Neutrophil (primary cell): ENCODE measurements around the gene PBX3.

Source experiments
- H3K27ac ChIP-seq: fragments of 200-600 bp; sonication (generic); 2 replicates; pipeline ENCODE4 v1.5.1; 2016; ENCODE audit warnings: mild to moderate bottlenecking, moderate library complexity
- H3K27me3 ChIP-seq: fragments of 200-600 bp; sonication (generic); 2 replicates; pipeline ENCODE4 v1.6.0; 2016; ENCODE audit warnings: mild to moderate bottlenecking
- H3K36me3 ChIP-seq: fragments of 200-600 bp; sonication (generic); 2 replicates; pipeline ENCODE4 v1.5.1; 2017
- H3K4me1 ChIP-seq, 2 experiments: fragments of 200-600 bp in 1 of 2; sonication (generic) in 1 of 2; 1 replicate in 1 of 2; 2 replicates in 1 of 2; pipeline versions ENCODE4 v1.5.1 to v1.6.1; 2013 to 2016; ENCODE audit warnings: low read depth in 1 of 2, low read length in 1 of 2, mild to moderate bottlenecking in 1 of 2, moderate library complexity in 1 of 2; ENCODE audit not compliant: control insufficient read depth in 1 of 2, insufficient read depth in 1 of 2
- H3K4me3 ChIP-seq, 2 experiments: fragments of 200-600 bp in 1 of 2; sonication (generic) in 1 of 2; 1 replicate in 1 of 2; 2 replicates in 1 of 2; pipeline ENCODE4 v1.5.1; 2013 to 2016; ENCODE audit warnings: low read depth in 1 of 2, low read length in 1 of 2, mild to moderate bottlenecking in 1 of 2, moderate library complexity in 1 of 2
- H3K9me3 ChIP-seq: fragments of 200-600 bp; sonication (generic); 2 replicates; pipeline ENCODE4 v1.5.1; 2016
- TF ChIP-seq, protein P1 (sequence below): fragments of 200-600 bp; sonication (generic); IDR thresholded peaks from 2 replicates; pipeline ENCODE4 v1.5.1; 2016; ENCODE audit warnings: antibody characterized with exemption

The PBX3 gene

DNA sequence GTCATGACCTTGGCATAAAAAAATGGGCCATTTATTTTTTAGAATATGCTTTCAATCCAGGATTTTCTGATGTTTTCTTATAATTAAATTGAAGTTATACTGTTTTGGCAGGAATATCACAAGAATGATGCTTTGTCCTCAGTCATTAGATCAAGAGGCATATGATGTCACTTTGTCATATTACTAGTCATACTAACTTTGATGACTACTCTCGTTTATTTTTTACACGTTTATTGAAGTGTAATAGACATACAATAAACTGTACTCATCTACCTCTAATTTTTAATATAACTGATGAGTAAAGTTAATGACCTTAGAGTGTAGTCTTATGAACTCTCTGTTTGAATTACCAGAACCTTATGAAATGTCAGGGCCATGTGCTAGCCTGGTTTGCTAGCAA lies 56.4 kb downstream of the PBX3 start:
- H3K36me3 ChIP-seq = no peaks in the 10 kb centered on the region
- no peak overlapping the region for H3K27ac ChIP-seq
- H3K4me1 ChIP-seq = no peaks in the 10 kb centered on the region
- H3K27me3 ChIP-seq = no peaks in the 10 kb centered on the region
- TF ChIP-seq, protein P1, sequence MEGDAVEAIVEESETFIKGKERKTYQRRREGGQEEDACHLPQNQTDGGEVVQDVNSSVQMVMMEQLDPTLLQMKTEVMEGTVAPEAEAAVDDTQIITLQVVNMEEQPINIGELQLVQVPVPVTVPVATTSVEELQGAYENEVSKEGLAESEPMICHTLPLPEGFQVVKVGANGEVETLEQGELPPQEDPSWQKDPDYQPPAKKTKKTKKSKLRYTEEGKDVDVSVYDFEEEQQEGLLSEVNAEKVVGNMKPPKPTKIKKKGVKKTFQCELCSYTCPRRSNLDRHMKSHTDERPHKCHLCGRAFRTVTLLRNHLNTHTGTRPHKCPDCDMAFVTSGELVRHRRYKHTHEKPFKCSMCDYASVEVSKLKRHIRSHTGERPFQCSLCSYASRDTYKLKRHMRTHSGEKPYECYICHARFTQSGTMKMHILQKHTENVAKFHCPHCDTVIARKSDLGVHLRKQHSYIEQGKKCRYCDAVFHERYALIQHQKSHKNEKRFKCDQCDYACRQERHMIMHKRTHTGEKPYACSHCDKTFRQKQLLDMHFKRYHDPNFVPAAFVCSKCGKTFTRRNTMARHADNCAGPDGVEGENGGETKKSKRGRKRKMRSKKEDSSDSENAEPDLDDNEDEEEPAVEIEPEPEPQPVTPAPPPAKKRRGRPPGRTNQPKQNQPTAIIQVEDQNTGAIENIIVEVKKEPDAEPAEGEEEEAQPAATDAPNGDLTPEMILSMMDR = no peak
- no peaks in the 10 kb centered on the region for H3K9me3 ChIP-seq
- no peak overlapping the region for H3K4me3 ChIP-seq

DNA sequence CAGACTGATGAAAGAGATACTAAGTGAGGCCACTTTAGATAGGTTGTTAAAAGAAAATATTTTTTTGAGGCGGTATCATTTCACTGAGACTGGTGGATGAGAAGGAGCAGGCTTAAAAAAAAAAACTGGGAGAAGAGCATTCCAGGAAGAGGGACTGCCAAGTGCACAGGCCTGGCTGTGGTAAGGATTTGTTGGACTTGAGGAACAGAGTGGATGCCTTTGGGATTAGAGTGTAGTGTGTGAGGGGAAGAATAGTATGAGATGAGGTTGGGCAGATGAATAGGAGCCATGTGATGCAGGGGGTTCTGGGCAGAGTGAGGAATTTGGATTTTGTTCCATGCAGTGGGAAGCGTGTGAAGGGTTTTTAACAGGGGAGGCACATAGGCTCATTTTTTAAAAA lies 57.9 kb downstream of the PBX3 start:
- Histone ChIP-seq H3K36me3 (no peaks in the 10 kb centered on the region), H3K4me1 (no peaks in the 10 kb centered on the region), H3K4me3 (no peak overlapping the region), H3K9me3 (no peaks in the 10 kb centered on the region), H3K27me3 (no peaks in the 10 kb centered on the region), H3K27ac (no peak overlapping the region)
- TF ChIP-seq, protein P1 = no peak

DNA sequence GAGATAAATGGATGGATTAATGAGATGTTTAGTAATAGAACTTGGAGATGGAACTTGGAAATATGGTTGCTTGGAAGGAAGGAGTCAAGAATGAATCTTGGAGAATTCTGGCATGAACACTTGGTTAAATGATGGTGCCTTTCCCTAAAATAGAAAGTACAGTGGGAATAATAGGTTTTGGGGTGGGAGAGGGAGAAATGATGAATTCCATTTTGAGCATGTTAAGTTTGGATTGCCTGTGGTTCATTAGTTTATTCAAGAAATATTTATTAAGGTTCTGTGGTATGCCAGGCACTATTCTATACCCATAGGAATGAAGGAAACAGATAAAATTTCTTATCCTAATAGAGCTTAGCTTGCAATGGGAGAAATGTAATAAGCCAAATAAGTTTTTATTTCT lies 58.4 kb downstream of the PBX3 start:
- Histone ChIP-seq H3K9me3 (no peaks in the 10 kb centered on the region), H3K36me3 (no peaks in the 10 kb centered on the region), H3K4me3 (no peak overlapping the region), H3K4me1 (no peaks in the 10 kb centered on the region), H3K27me3 (no peaks in the 10 kb centered on the region), H3K27ac (no peak overlapping the region)
- TF ChIP-seq, protein P1 = no peak

DNA sequence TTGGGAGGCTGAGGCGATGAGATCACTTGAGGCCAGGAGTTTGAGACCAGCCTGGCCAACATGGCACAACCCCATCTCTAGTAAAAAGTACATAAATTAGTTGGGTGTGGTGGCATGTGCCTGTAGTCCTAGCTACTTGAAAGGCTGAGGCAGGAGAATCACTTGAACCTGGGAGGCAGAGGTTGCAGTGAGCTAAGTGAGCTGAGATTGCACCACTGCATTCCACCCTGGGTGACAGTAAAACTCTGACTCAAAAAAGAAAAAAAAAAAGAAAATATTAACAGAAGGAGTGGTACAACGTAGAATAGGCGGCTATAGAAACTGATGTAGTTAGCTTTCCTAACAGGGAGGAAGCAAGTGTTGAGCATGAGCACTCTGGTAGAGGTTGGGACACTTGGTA lies 59.9 kb downstream of the PBX3 start:
- no peaks in the 10 kb centered on the region for H3K27me3 ChIP-seq
- H3K4me1 ChIP-seq = no peaks in the 10 kb centered on the region
- TF ChIP-seq, protein P1 = no peak

DNA sequence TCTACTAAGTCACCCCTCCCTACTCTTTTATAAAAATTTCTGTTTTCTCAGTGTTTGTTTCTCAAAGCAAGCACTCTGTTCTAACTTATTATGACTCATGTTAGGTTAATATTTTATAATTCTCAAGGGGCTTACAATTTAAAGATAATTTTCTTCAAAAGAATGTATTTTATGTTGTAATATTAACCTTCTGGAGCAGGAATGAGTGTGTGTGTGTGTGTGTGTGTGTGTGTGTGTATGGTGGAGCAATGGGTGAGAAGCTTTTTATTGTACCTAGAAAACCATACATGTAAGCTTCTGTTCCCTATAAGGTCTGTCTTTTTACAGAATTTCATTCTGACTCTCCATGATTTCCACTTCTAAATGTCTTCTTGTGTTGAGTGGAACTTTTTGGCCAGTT lies 63.0 kb downstream of the PBX3 start:
- Histone ChIP-seq H3K4me3 (no peak overlapping the region), H3K4me1 (no peaks in the 10 kb centered on the region), H3K9me3 (no peaks in the 10 kb centered on the region), H3K36me3 (no peaks in the 10 kb centered on the region), H3K27ac (no peak overlapping the region), H3K27me3 (no peaks in the 10 kb centered on the region)
- TF ChIP-seq, protein P1 = no peak

More for the DNA sequence above, 59.9 kb downstream of the PBX3 start:
- H3K9me3 ChIP-seq = no peaks in the 10 kb centered on the region
- H3K27ac ChIP-seq = no peak overlapping the region
- H3K4me3 ChIP-seq = no peak overlapping the region
- no peaks in the 10 kb centered on the region for H3K36me3 ChIP-seq

DNA sequence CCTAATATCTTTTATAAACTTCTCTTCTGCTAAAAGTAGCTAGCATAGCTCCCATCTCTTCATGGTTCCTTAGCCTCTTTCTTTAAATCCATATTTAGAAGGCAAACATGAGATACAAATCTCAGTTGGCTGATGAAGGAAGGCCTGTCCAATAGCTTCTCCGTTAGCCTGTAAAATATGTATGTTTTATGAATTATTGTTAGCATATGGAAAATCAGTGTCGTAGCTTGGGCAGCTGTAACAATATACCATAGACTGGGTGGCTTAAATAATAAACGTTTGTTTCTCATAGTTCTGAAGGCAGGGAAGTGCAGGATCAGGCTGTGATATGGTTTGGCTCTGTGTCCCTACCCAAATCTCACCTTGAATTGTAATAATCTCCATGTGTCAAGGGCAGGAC lies 63.8 kb downstream of the PBX3 start:
- Histone ChIP-seq H3K27ac (no peak overlapping the region), H3K27me3 (no peaks in the 10 kb centered on the region), H3K4me1 (no peaks in the 10 kb centered on the region), H3K36me3 (no peaks in the 10 kb centered on the region), H3K4me3 (no peak overlapping the region), H3K9me3 (no peaks in the 10 kb centered on the region)
- TF ChIP-seq, protein P1 = no peak
